ENCODE measurements around the gene CAMKV. TPM values are rescaled to one million over a fixed set of nuclear protein-coding genes. Genes with fewer than 3 reads are reported as not detected.

Gene CAMKV
- total RNA-seq, 2 experiments from 2014 or later = 0.28 TPM; not detected in 1

DNA sequence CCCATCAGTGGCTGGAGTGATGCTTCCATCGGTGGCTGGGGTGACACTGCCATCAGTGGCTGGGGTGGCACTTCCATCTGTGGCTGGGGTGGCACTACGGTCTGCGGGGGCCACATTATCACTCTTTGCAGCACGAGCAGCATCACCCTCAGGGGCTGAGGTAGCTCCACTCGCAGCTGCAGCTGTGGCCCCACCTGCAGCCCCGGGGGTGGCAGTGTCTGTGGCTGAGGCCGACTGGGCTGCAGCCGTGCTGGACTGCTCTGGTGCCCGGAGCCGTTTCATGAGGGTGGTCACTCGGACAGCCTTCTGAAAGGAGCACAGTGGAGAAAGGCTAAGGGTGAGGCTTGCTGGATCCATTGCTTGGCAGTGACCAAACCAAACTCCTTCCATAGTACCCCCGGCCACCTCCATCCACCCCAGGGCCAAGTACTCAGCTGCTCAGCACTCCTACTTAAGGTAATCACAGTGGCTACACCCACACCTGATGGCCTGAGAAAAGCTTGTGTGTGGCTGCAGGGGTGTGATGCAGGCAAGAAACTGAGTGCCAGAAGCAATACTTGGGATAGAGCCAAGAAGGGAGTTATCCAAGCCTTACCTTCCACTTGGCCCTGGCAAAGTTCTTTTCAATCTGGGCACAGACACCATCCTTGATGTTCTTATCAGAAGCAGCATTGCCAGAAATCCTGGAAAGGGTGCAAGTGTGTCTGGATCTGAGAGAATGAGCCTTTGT is 10.0 kb downstream of the CAMKV start:
- Histone ChIP-seq H3K27ac (ENCODE audit: low read depth in 1 of 2, low read length in 2 of 2) (no peak overlapping the region), H3K36me3 (ENCODE audit: insufficient read depth, low read length) (no peaks in the 10 kb centered on the region), H3K27me3 (ENCODE audit: control insufficient read depth in 1 of 2, insufficient read depth in 2 of 2, low read length in 2 of 2) (peaks cover 7% of the 10 kb centered on the region in 2 experiments), H3K9me3 (ENCODE audit: control insufficient read depth in 1 of 2, insufficient read depth in 1 of 2, low read length in 2 of 2) (no peaks in the 10 kb centered on the region), H3K4me3 (ENCODE audit: low read length) (no peak overlapping the region), H3K4me1 (ENCODE audit: insufficient read depth, low read length) (peaks cover 18% of the 10 kb centered on the region)
- ATAC-seq (ENCODE audit: poor library complexity) (no peak), DNase-seq (no peak)
- ChIA-PET CTCF (no interaction called here), POLR2A (no interaction called here)
- Mint-ChIP-seq H3K27me3 (peaks cover 8% of the 10 kb centered on the region), H3K27ac (no peak overlapping the region), H3K4me1 (ENCODE audit: low read depth) (peaks cover 7% of the 10 kb centered on the region), H3K36me3 (ENCODE audit: low read depth) (no peaks in the 10 kb centered on the region), H3K9me3 (no peaks in the 10 kb centered on the region), H3K4me3 (no peak overlapping the region)
- intact Hi-C loops (cut with DNase I, micrococcal nuclease) = loop anchor here in 1 of 2 experiments (5.0 kb wide), 1 partner anchor 78 kb away; no protein-coding TSS in a partner anchor
- TF ChIP-seq, protein P1, sequence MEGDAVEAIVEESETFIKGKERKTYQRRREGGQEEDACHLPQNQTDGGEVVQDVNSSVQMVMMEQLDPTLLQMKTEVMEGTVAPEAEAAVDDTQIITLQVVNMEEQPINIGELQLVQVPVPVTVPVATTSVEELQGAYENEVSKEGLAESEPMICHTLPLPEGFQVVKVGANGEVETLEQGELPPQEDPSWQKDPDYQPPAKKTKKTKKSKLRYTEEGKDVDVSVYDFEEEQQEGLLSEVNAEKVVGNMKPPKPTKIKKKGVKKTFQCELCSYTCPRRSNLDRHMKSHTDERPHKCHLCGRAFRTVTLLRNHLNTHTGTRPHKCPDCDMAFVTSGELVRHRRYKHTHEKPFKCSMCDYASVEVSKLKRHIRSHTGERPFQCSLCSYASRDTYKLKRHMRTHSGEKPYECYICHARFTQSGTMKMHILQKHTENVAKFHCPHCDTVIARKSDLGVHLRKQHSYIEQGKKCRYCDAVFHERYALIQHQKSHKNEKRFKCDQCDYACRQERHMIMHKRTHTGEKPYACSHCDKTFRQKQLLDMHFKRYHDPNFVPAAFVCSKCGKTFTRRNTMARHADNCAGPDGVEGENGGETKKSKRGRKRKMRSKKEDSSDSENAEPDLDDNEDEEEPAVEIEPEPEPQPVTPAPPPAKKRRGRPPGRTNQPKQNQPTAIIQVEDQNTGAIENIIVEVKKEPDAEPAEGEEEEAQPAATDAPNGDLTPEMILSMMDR (IDR thresholded peaks at IDR 0.05) = no peak

DNA sequence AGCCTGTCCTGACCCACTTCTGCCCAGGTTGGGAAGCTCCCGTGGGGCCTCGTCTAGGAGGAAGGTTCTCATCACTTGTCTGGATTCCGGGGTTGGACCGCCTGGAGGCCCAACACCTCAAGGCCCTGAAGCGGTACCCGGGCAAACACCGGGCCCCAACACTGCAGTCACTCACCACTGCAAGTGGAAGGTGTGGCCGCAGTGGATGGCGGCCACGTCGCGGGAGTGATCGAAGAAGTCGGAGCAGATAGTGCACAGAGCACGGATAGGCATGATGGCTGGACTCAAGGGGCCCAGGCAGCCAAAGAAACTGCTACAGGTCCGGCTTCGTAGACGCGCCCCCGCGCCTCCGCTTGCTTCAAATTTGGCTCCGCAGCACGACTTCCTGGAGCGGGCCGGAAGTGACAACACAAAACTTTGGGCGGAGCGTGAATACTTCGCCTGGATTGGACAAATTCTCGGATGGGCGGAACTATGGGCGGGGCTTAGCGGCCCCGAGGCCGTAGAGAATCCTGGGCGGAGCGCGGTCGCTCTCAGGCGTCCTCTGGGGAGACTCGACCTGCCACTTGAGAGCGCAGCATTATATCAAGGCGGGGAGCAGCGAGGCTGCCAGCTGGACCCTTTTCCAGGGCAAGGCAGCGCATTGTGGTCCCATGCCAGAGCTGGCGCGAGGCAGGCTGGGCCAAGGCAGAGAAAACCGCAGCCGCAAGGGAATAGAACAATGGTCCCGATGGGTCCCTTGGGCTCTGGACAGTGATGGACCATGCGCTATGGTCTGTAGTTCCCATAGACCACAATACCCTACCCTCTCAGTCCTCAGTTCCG is 13.3 kb downstream of the CAMKV start, which contains the start of gene TRAIP:
Gene TRAIP, minus strand, starts transcription at position 384 of the 825 bp plus-strand sequence. Its CDS starts 111 bp downstream, at position 273.
- ATAC-seq (ENCODE audit: poor library complexity) = peak; percentile 98

DNA sequence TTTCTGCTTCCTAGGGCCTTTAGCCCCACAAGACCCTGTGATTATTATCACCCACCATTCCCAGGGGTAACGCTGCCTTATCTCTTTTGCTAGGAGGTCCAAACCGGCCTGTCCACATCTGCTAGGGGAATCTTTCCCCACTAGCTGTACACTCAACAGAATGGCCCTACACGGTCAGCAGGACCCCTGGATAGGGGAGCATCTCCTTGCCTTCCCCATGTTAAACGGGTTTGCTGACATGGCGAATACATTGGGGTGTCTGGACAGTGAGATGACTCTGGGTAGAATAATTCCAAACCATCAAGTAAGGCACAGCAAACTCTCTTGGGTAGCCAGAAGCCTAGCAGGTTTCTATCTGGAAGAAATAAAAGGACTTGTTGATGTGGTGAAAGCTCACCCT is 14.0 kb downstream of the CAMKV start:
- no peak for DNase-seq
- ATAC-seq (ENCODE audit: poor library complexity) = no peak
- no peaks in the 10 kb centered on the region for H3K36me3 ChIP-seq (ENCODE audit: insufficient read depth, low read length)
- H3K4me3 ChIP-seq (ENCODE audit: low read length) = peak overlapping the region; percentile 59
- TF ChIP-seq, protein P1 (IDR thresholded peaks at IDR 0.05) = no peak
- CTCF ChIA-PET = interaction anchor here (4.6 kb wide), 1 partner anchor 16 kb away, joined by 17 read pairs; no protein-coding TSS in a partner anchor
- Mint-ChIP-seq H3K27me3 (no peaks in the 10 kb centered on the region), H3K4me1 (ENCODE audit: low read depth) (peaks cover 7% of the 10 kb centered on the region), H3K9me3 (no peaks in the 10 kb centered on the region), H3K4me3 (peak overlapping the region; percentile 83), H3K36me3 (ENCODE audit: low read depth) (no peaks in the 10 kb centered on the region), H3K27ac (peak overlapping the region; percentile 85)
- POLR2A ChIA-PET = interaction anchor here (1.4 kb wide), 1 partner anchor 11 kb away, joined by 4 read pairs; no protein-coding TSS in a partner anchor
- H3K9me3 ChIP-seq (ENCODE audit: control insufficient read depth in 1 of 2, insufficient read depth in 1 of 2, low read length in 2 of 2) = no peaks in the 10 kb centered on the region
- H3K27me3 ChIP-seq (ENCODE audit: control insufficient read depth in 1 of 2, insufficient read depth in 2 of 2, low read length in 2 of 2) = no peaks in the 10 kb centered on the region
- no peak overlapping the region for H3K27ac ChIP-seq (ENCODE audit: low read depth in 1 of 2, low read length in 2 of 2)
- intact Hi-C loops (cut with DNase I, micrococcal nuclease) = loop anchor here (2.0 to 5.0 kb wide), 3 partner anchors 49 to 82 kb away; partner anchors contain the start of gene MON1A (in 1 of the 2)
- peaks cover 18% of the 10 kb centered on the region for H3K4me1 ChIP-seq (ENCODE audit: insufficient read depth, low read length)

More for the DNA sequence above, 13.3 kb downstream of the CAMKV start, which contains the start of gene TRAIP:
- Mint-ChIP-seq H3K27me3 (no peaks in the 10 kb centered on the region), H3K36me3 (ENCODE audit: low read depth) (no peaks in the 10 kb centered on the region), H3K4me3 (peak within 1 kb of the TSS; percentile 83), H3K27ac (peak within 1 kb of the TSS; percentile 85), H3K4me1 (ENCODE audit: low read depth) (peaks cover 7% of the 10 kb centered on the region), H3K9me3 (no peaks in the 10 kb centered on the region)
- no peaks in the 10 kb centered on the region for H3K27me3 ChIP-seq (ENCODE audit: control insufficient read depth in 1 of 2, insufficient read depth in 2 of 2, low read length in 2 of 2)
- no peaks in the 10 kb centered on the region for H3K36me3 ChIP-seq (ENCODE audit: insufficient read depth, low read length)
- peaks cover 18% of the 10 kb centered on the region for H3K4me1 ChIP-seq (ENCODE audit: insufficient read depth, low read length)
- no peaks in the 10 kb centered on the region for H3K9me3 ChIP-seq (ENCODE audit: control insufficient read depth in 1 of 2, insufficient read depth in 1 of 2, low read length in 2 of 2)
- ChIA-PET CTCF (interaction anchor here (0.8 to 4.6 kb wide), 2 partner anchors 17 to 73 kb away, joined by 4 to 17 read pairs; partner anchors contain the start of gene MON1A), POLR2A (interaction anchor here (0.8 to 1.4 kb wide), 6 partner anchors 10 to 84 kb away, joined by 3 to 4 read pairs (median 3); partner anchors contain the start of genes INKA1, IP6K1, RBM6 and UBA7)
- peak within 1 kb of the TSS; percentile 42 to 63 for H3K27ac ChIP-seq (ENCODE audit: low read depth in 1 of 2, low read length in 2 of 2)
- DNase-seq = peak; percentile 88 to 98 (median 92)
- intact Hi-C loops (cut with DNase I, micrococcal nuclease) = loop anchor here (2.0 to 5.0 kb wide), 3 partner anchors 48 to 81 kb away; partner anchors contain the start of gene MON1A (in 1 of the 2)
- TF ChIP-seq, protein P1 (IDR thresholded peaks at IDR 0.05) = no peak
- H3K4me3 ChIP-seq (ENCODE audit: low read length) = peak within 1 kb of the TSS; percentile 59

All from CD4-positive, alpha-beta T cell (primary cell).